ENCODE measurements around the gene PM20D2.

GRCh38 chr6:89120371-89120770 is 25.5 kb upstream of the PM20D2 start:
- no peak for TF ChIP-seq CTCF (conservative IDR thresholded peaks at IDR 0.05 in 1 of 2, IDR thresholded peaks at IDR 0.05 in 1 of 2; ENCODE audit: low read depth in 1 of 2, low read length in 2 of 2)
- no peak for TF ChIP-seq EZH2 (IDR thresholded peaks at IDR 0.05; ENCODE audit: low read length, missing control alignments)
